B cell (primary cell): Measurements from ENCODE around the gene RPL23.

Source experiments
- CTCF ChIP-seq: fragments of 200-600 bp; IDR thresholded peaks from one replicate; pipeline ENCODE4 v1.8.0; 2022; ENCODE audit warnings: antibody characterized with exemption, mild to moderate bottlenecking
- EZH2 ChIP-seq: IDR thresholded peaks from 2 replicates; pipeline ENCODE4 v1.6.1; 2012; ENCODE audit warnings: borderline replicate concordance, low read depth, mild to moderate bottlenecking, moderate library complexity, low read length; ENCODE audit not compliant: insufficient read depth, poor library complexity, severe bottlenecking

GRCh38 chr17:38890410-38890746 lies 36.9 kb upstream of the RPL23 start:
- TF ChIP-seq EZH2 (no peak), CTCF (no peak)
